ENCODE results near the gene VWDE. TPM values are rescaled to one million over a fixed set of nuclear protein-coding genes. Genes with fewer than 3 reads are reported as not detected.

Gene VWDE
- total RNA-seq, 1 donor from 2014 or later = 0.77 TPM

DNA sequence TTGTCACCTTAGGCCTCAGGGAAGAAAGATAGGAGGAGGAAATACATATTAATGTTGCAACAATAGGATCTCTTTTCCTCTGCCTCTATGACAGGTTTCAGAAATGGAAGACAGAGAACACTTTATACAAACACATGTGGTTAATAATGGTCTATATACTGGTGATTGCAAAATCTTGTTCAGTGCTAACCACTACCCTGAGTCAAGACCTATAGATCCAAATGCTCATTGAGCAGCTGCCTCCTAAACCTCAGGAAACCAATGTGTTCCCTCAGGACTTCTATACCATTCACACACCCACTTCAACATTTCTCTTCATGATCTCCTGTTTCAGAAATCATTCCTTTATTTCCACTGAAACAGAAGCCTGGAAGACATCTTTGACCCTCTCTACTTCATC is 32.5 kb upstream of the VWDE start:
- H3K79me2 ChIP-seq (ENCODE audit: insufficient read depth, low read length) = no peaks in the 10 kb centered on the region
- no peak overlapping the region for H2AFZ ChIP-seq (ENCODE audit: low read depth, low read length)
- Mint-ChIP-seq H3K4me1 (ENCODE audit: low read depth, unreplicated experiment) (peaks cover 5% of the 10 kb centered on the region), H3K9me3 (ENCODE audit: unreplicated experiment) (no peaks in the 10 kb centered on the region), H3K27me3 (ENCODE audit: low read depth, unreplicated experiment) (no peaks in the 10 kb centered on the region), H3K36me3 (ENCODE audit: low read depth, unreplicated experiment) (no peaks in the 10 kb centered on the region), H3K4me3 (ENCODE audit: unreplicated experiment) (no peak overlapping the region), H3K27ac (ENCODE audit: unreplicated experiment) (no peak overlapping the region)
- H3K4me3 ChIP-seq (ENCODE audit: insufficient read depth, low read depth, low read length) = no peak overlapping the region
- H3K9ac ChIP-seq (ENCODE audit: low read length) = no peak overlapping the region
- DNase-seq (ENCODE audit: low read depth) (no peak), FAIRE-seq (no peak)
- H3K27ac ChIP-seq (ENCODE audit: low read depth, low read length) = no peak overlapping the region
- H3K9me3 ChIP-seq (ENCODE audit: insufficient read depth, low read depth, low read length) = no peaks in the 10 kb centered on the region
- TF ChIP-seq, protein P1, sequence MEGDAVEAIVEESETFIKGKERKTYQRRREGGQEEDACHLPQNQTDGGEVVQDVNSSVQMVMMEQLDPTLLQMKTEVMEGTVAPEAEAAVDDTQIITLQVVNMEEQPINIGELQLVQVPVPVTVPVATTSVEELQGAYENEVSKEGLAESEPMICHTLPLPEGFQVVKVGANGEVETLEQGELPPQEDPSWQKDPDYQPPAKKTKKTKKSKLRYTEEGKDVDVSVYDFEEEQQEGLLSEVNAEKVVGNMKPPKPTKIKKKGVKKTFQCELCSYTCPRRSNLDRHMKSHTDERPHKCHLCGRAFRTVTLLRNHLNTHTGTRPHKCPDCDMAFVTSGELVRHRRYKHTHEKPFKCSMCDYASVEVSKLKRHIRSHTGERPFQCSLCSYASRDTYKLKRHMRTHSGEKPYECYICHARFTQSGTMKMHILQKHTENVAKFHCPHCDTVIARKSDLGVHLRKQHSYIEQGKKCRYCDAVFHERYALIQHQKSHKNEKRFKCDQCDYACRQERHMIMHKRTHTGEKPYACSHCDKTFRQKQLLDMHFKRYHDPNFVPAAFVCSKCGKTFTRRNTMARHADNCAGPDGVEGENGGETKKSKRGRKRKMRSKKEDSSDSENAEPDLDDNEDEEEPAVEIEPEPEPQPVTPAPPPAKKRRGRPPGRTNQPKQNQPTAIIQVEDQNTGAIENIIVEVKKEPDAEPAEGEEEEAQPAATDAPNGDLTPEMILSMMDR (IDR thresholded peaks at IDR 0.05; ENCODE audit: insufficient read depth, low read depth, low read length) = no peak
- no peak for TF ChIP-seq EZH2 (IDR thresholded peaks at IDR 0.05; ENCODE audit: insufficient read depth, low read length)
- no peaks in the 10 kb centered on the region for H3K27me3 ChIP-seq (ENCODE audit: insufficient read depth, low read length)
- H3K4me2 ChIP-seq (ENCODE audit: low read length) = no peak overlapping the region
- no peaks in the 10 kb centered on the region for H3K4me1 ChIP-seq (ENCODE audit: insufficient read depth, low read length)
- H4K20me1 ChIP-seq (ENCODE audit: insufficient read depth, low read length) = no peaks in the 10 kb centered on the region
- H3K36me3 ChIP-seq (ENCODE audit: insufficient read depth, low read length) = no peaks in the 10 kb centered on the region

DNA sequence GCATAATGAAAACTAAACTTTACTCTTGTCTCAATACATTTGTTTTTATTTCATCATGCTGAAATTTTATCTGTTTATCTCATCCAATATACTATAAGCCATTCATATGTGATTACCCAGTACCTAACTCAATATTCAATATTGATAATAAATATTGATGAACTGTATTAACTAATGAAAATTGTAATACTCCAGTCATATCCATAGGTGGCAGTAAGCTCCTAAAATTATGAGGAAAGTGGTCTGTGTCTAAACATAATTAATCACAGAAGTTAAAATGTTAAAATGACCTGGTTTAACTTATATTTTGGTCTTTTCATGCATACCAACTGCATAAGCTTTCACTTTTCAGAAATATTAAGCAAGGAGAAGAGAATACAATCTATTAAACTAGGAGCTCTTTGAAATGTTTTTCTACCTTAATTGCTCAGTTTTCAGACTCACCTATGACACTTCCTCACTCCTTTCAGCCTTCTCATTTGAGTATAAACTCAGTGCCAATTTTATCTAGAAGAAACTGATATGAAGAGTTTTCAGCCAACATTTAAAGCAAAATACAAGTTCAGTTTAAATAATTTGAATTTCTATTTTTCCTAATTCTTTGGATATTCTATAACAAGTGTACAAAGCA is 30.5 kb upstream of the VWDE start:
- Mint-ChIP-seq H3K36me3 (ENCODE audit: low read depth, unreplicated experiment) (no peaks in the 10 kb centered on the region), H3K27ac (ENCODE audit: unreplicated experiment) (no peak overlapping the region), H3K4me3 (ENCODE audit: unreplicated experiment) (no peak overlapping the region), H3K4me1 (ENCODE audit: low read depth, unreplicated experiment) (peaks cover 5% of the 10 kb centered on the region), H3K9me3 (ENCODE audit: unreplicated experiment) (peaks cover 7% of the 10 kb centered on the region), H3K27me3 (ENCODE audit: low read depth, unreplicated experiment) (no peaks in the 10 kb centered on the region)
- DNase-seq (ENCODE audit: low read depth) (no peak), FAIRE-seq (no peak)
- Histone ChIP-seq H3K4me2 (ENCODE audit: low read length) (no peak overlapping the region), H3K27ac (ENCODE audit: low read depth, low read length) (no peak overlapping the region), H3K4me3 (ENCODE audit: insufficient read depth, low read depth, low read length) (no peak overlapping the region), H3K9me3 (ENCODE audit: insufficient read depth, low read depth, low read length) (no peaks in the 10 kb centered on the region), H2AFZ (ENCODE audit: low read depth, low read length) (no peak overlapping the region), H4K20me1 (ENCODE audit: insufficient read depth, low read length) (no peaks in the 10 kb centered on the region), H3K27me3 (ENCODE audit: insufficient read depth, low read length) (no peaks in the 10 kb centered on the region), H3K4me1 (ENCODE audit: insufficient read depth, low read length) (no peaks in the 10 kb centered on the region), H3K9ac (ENCODE audit: low read length) (no peak overlapping the region), H3K79me2 (ENCODE audit: insufficient read depth, low read length) (no peaks in the 10 kb centered on the region), H3K36me3 (ENCODE audit: insufficient read depth, low read length) (no peaks in the 10 kb centered on the region)
- no peak for TF ChIP-seq EZH2 (IDR thresholded peaks at IDR 0.05; ENCODE audit: insufficient read depth, low read length)
- TF ChIP-seq, protein P1 (IDR thresholded peaks at IDR 0.05; ENCODE audit: insufficient read depth, low read depth, low read length) = peak; percentile 42

DNA sequence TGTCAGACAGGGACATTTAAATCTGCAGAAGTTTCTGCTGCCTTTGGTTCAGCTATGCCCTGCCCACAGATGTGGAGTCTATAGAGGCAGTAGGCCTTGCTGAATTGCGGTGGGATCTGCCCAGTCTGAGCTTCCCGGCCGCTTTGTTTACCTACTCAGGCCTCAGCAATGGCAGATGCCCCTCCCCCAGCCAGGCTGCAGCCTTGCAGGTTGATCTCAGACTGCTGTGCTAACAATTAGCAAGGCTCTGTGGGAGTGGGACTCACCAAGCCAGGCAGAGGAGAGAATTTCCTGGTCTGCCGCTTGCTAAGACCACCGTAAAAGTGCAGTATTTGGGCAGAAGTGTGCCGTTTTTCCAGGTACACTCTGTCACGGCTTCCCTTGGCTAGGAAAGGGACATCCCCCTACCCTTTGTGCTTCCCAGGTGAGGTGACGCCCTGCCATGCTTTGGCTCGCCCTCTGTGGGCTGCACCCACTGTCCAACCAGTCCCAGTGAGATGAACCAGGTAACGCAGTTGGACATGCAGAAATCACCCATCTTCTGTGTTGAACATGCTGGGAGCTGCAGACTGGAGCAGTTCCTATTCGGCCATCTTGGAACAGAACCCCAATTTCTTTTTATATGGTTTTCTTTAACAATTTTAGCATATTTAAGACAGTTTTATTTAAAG is 28.4 kb upstream of the VWDE start:
- Mint-ChIP-seq H3K36me3 (ENCODE audit: low read depth, unreplicated experiment) (no peaks in the 10 kb centered on the region), H3K4me3 (ENCODE audit: unreplicated experiment) (no peak overlapping the region), H3K27ac (ENCODE audit: unreplicated experiment) (peak overlapping the region; percentile 77), H3K9me3 (ENCODE audit: unreplicated experiment) (peaks cover 13% of the 10 kb centered on the region), H3K27me3 (ENCODE audit: low read depth, unreplicated experiment) (no peaks in the 10 kb centered on the region), H3K4me1 (ENCODE audit: low read depth, unreplicated experiment) (peaks cover 3% of the 10 kb centered on the region)
- no peaks in the 10 kb centered on the region for H3K36me3 ChIP-seq (ENCODE audit: insufficient read depth, low read length)
- no peak overlapping the region for H2AFZ ChIP-seq (ENCODE audit: low read depth, low read length)
- no peak overlapping the region for H3K4me3 ChIP-seq (ENCODE audit: insufficient read depth, low read depth, low read length)
- H3K4me1 ChIP-seq (ENCODE audit: insufficient read depth, low read length) = no peaks in the 10 kb centered on the region
- H3K9ac ChIP-seq (ENCODE audit: low read length) = no peak overlapping the region
- H3K27me3 ChIP-seq (ENCODE audit: insufficient read depth, low read length) = no peaks in the 10 kb centered on the region
- FAIRE-seq (no peak), DNase-seq (ENCODE audit: low read depth) (no peak)
- H3K4me2 ChIP-seq (ENCODE audit: low read length) = no peak overlapping the region
- no peaks in the 10 kb centered on the region for H3K9me3 ChIP-seq (ENCODE audit: insufficient read depth, low read depth, low read length)
- H3K27ac ChIP-seq (ENCODE audit: low read depth, low read length) = no peak overlapping the region
- TF ChIP-seq, protein P1 (IDR thresholded peaks at IDR 0.05; ENCODE audit: insufficient read depth, low read depth, low read length) = no peak
- no peak for TF ChIP-seq EZH2 (IDR thresholded peaks at IDR 0.05; ENCODE audit: insufficient read depth, low read length)
- H4K20me1 ChIP-seq (ENCODE audit: insufficient read depth, low read length) = no peaks in the 10 kb centered on the region
- no peaks in the 10 kb centered on the region for H3K79me2 ChIP-seq (ENCODE audit: insufficient read depth, low read length)

All from astrocyte (in vitro differentiated cells and primary cell).